Panc1 (cell line): ENCODE data around the gene SDK2.

Experiments used
- CTCF ChIP-seq: fragments of 450-650 bp; IDR thresholded peaks from 2 replicates; pipeline ENCODE4 v1.5.1; 2017; ENCODE audit warnings: mild to moderate bottlenecking
- POLR2AphosphoS5 ChIP-seq: IDR thresholded peaks from 2 replicates; pipeline ENCODE4 v1.6.1; 2012; ENCODE audit warnings: mild to moderate bottlenecking, low read depth, low read length, moderate library complexity
- SIN3A ChIP-seq: IDR thresholded peaks from 2 replicates; pipeline ENCODE4 v1.6.1; 2012; ENCODE audit warnings: low read depth, mild to moderate bottlenecking, low read length, moderate library complexity, borderline replicate concordance; ENCODE audit not compliant: insufficient read depth

- TF ChIP-seq CTCF (no peak), POLR2AphosphoS5 (no peak), SIN3A (no peak)
These were observed 313.2 kb downstream of the SDK2 start for GRCh38 chr17:73331060-73331459.
